Mucosa of descending colon (tissue), 3 donors: ENCODE results near the gene CAPZB. TPM values are rescaled to one million over a fixed set of nuclear protein-coding genes. Genes with fewer than 3 reads are reported as not detected.

Experiments
- ATAC-seq: fragments of 200-7000 bp; cut with Tn5 transposase; one replicate; pipeline ENCODE4 v1.9.1; 2020; ENCODE audit warnings: mild to moderate bottlenecking, moderate library complexity
- DNase-seq, 3 donors: peaks; one replicate each; pipeline ENCODE4 v3.0.0-alpha.2; 2020
- H3K36me3 ChIP-seq: fragments of 200-600 bp; one replicate; pipeline ENCODE4 v1.8.0; 2021; ENCODE audit warnings: low read depth, mild to moderate bottlenecking
- H3K4me1 ChIP-seq: fragments of 200-600 bp; one replicate; pipeline ENCODE4 v1.8.0; 2021; ENCODE audit warnings: low read depth, mild to moderate bottlenecking
- H3K4me3 ChIP-seq: fragments of 200-600 bp; one replicate; pipeline ENCODE4 v1.8.0; 2021; ENCODE audit warnings: mild to moderate bottlenecking
- H3K9me3 ChIP-seq: fragments of 200-600 bp; one replicate; pipeline ENCODE4 v1.8.0; 2021; ENCODE audit warnings: mild to moderate bottlenecking
- CTCF ChIP-seq: fragments of 200-600 bp; IDR thresholded peaks from one replicate; pipeline ENCODE4 v1.8.0; 2022; ENCODE audit warnings: antibody characterized with exemption, mild to moderate bottlenecking
- intact Hi-C, 2 donors: fragments of 100-400 bp; cut with DNase I in 1 of 2; cut with micrococcal nuclease in 1 of 2; formaldehyde crosslinking; loops; one replicate each; pipeline versions ENCODE4 v1.11.0 to v1.11.1; 2022; cut with DNase I, micrococcal nuclease
- total RNA-seq, 3 donors: library from RNA; stranded (reverse); fragmentation: NEBNext Ultra II Directional in 2 of 3; extraction: Animal tissue kit (Norgen Biotek cat#: 25700) in 2 of 3; gene quantifications; one replicate each; pipeline versions ENCODE4 v1.2.1 to v1.2.4, GENCODE V29; 2021 to 2023
- donor health status: DM: no; HTN: no; CAD: no; lungs with moderate emphysema.
- donor health status: DM: no; HTN: no; CAD: no.
- donor health status: DM: no; HTN: yes; CAD: no.

The CAPZB gene
- total RNA-seq, 3 donors from 2014 or later = 346 to 393 (median 381) TPM

- ATAC-seq = no peak
- H3K4me3 ChIP-seq = no peak overlapping the region
- no peaks in the 10 kb centered on the region for H3K9me3 ChIP-seq
- TF ChIP-seq CTCF = no peak
- no peak for DNase-seq
- peaks cover 38% of the 10 kb centered on the region for H3K4me1 ChIP-seq
- intact Hi-C loops = no loop called here
- peaks cover 3% of the 10 kb centered on the region for H3K36me3 ChIP-seq
Observed at GRCh38 chr1:19310061-19310460, 175.3 kb downstream of the CAPZB start.

GRCh38 chr1:19309123-19309813 is 176.1 kb downstream of the CAPZB start:
- no peak for ATAC-seq
- Histone ChIP-seq H3K4me1 (peaks cover 38% of the 10 kb centered on the region), H3K36me3 (peaks cover 3% of the 10 kb centered on the region), H3K9me3 (no peaks in the 10 kb centered on the region), H3K4me3 (no peak overlapping the region)
- no peak for TF ChIP-seq CTCF
- intact Hi-C loops = no loop called here
- DNase-seq = no peak

- TF ChIP-seq CTCF = no peak
- no peak for ATAC-seq
- H3K36me3 ChIP-seq = peaks cover 3% of the 10 kb centered on the region
- no peak overlapping the region for H3K4me3 ChIP-seq
- peaks cover 37% of the 10 kb centered on the region for H3K4me1 ChIP-seq
- intact Hi-C loops = no loop called here
- no peaks in the 10 kb centered on the region for H3K9me3 ChIP-seq
- no peak for DNase-seq
Observed at GRCh38 chr1:19308509-19308907, 176.8 kb downstream of the CAPZB start.

GRCh38 chr1:19307794-19308508 is 177.4 kb downstream of the CAPZB start:
- ATAC-seq (peak; percentile 65), DNase-seq (peak; percentile 85 to 87 (median 85))
- Histone ChIP-seq H3K36me3 (peaks cover 3% of the 10 kb centered on the region), H3K4me3 (no peak overlapping the region), H3K9me3 (no peaks in the 10 kb centered on the region), H3K4me1 (peaks cover 33% of the 10 kb centered on the region)
- TF ChIP-seq CTCF = no peak
- intact Hi-C loops = no loop called here

- no peaks in the 10 kb centered on the region for H3K9me3 ChIP-seq
- DNase-seq = no peak
- no peak for TF ChIP-seq CTCF
- H3K36me3 ChIP-seq = peaks cover 4% of the 10 kb centered on the region
- no peak for ATAC-seq
- intact Hi-C loops = no loop called here
- H3K4me1 ChIP-seq = peaks cover 28% of the 10 kb centered on the region
- H3K4me3 ChIP-seq = no peak overlapping the region
Observed at GRCh38 chr1:19306941-19307340, 178.4 kb downstream of the CAPZB start.
